GM12873 (cell line): ENCODE results near the gene MCRS1.
"Not testable (repeated sequence)": the region's sequence is repeated elsewhere in the genome, so short reads cannot be mapped to it uniquely, and the experiment has no call there.

Source experiments
- TF ChIP-seq, protein P1 (sequence below): IDR thresholded peaks from 2 replicates; pipeline ENCODE4 v1.5.1; 2012; ENCODE audit warnings: low read depth, mild to moderate bottlenecking, moderate library complexity, low read length, control low read depth; ENCODE audit not compliant: insufficient read depth; ENCODE audit errors: missing control alignments

MCRS1 gene

GRCh38 chr12:49567611-49568441 lies at the start of gene MCRS1:
Gene MCRS1 (minus strand): TSS chr12:49568142. CDS start chr12:49566731, 1,411 bp downstream.
- TF ChIP-seq, protein P1, sequence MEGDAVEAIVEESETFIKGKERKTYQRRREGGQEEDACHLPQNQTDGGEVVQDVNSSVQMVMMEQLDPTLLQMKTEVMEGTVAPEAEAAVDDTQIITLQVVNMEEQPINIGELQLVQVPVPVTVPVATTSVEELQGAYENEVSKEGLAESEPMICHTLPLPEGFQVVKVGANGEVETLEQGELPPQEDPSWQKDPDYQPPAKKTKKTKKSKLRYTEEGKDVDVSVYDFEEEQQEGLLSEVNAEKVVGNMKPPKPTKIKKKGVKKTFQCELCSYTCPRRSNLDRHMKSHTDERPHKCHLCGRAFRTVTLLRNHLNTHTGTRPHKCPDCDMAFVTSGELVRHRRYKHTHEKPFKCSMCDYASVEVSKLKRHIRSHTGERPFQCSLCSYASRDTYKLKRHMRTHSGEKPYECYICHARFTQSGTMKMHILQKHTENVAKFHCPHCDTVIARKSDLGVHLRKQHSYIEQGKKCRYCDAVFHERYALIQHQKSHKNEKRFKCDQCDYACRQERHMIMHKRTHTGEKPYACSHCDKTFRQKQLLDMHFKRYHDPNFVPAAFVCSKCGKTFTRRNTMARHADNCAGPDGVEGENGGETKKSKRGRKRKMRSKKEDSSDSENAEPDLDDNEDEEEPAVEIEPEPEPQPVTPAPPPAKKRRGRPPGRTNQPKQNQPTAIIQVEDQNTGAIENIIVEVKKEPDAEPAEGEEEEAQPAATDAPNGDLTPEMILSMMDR: no peak

GRCh38 chr12:49616533-49617219 lies 48.7 kb upstream of the MCRS1 start:
- TF ChIP-seq, protein P1: no peak

GRCh38 chr12:49615725-49616124 lies 47.8 kb upstream of the MCRS1 start:
- TF ChIP-seq, protein P1: no peak

DNA sequence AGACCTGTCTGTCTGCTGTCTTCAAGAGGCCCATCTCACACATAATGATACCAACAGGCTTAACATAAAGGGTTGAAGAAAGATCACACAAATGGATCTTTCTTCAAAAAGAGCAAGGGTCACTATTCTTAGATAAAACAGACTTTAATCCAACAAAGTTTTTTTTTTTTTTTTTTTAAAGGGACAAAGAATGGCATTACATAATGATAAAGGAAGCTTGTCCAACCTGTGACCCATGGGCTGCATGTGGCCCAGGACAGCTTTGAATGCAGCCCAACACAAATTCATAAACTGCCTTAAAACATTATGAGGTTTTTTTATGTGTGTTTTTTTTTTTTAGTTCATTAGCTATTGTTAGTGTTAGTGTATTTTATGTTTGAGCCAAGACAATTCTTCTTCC lies 44.3 kb upstream of the MCRS1 start:
- TF ChIP-seq, protein P1: no peak

DNA sequence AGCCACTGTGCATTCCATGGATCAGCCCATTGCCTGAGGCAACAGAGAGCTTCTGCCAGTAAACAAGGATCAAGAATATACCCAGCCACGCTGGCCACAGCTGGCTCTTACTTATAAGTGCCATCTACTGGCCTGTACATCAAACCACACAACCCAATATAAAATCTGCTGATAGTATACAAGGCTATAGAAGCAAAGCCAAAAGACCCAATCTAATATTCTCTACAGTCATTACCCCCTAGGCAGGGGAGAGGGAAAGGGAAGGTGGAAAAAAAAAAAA lies 41.9 kb upstream of the MCRS1 start:
- TF ChIP-seq, protein P1: no peak

- TF ChIP-seq, protein P1: no peak
Observed at GRCh38 chr12:49609059-49609874, 41.3 kb upstream of the MCRS1 start.

DNA sequence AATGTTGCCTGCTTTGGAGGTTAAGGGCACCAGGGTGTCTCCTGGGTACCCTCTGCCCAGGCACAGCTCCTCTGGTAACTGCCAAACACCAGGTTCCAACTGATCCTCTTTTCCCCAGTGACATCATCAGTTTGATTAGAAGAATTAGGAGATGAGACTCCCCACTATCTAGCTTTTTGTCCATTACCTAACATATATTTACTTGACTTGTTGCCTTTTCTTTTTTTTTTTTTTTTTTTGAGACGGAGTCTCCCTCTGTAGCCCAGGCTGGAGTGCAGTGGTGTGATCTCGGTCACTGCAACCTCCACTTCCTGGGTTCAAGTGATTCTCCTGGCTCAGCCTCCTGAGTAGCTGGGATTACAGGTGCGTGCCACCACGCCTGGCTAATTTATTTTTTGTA lies 37.6 kb upstream of the MCRS1 start, which contains the start of gene FAM186B:
FAM186B (minus strand) TSS at position 101 of the 400 bp plus-strand sequence. CDS start 162 bp downstream, outside the sequence.
- TF ChIP-seq, protein P1: not testable (repeated sequence)
